GM18520 (cell line): ENCODE data around the gene COL13A1.

Experiments
- ATAC-seq: cut with Tn5 transposase; IDR thresholded peaks from one replicate; pipeline ENCODE4 v1.9.1; 2021; ENCODE audit not compliant: unreplicated experiment

COL13A1 gene

GRCh38 chr10:69902835-69903535 lies 101.3 kb downstream of the COL13A1 start:
- ATAC-seq: no peak

- no peak for ATAC-seq
Measured at GRCh38 chr10:69904533-69904932, 102.8 kb downstream of the COL13A1 start.

- ATAC-seq: no peak
Measured at GRCh38 chr10:69906425-69906824, 104.7 kb downstream of the COL13A1 start.

GRCh38 chr10:69907517-69907916 lies 105.8 kb downstream of the COL13A1 start:
- ATAC-seq: no peak

- no peak for ATAC-seq
Measured at GRCh38 chr10:69908124-69908523, 106.4 kb downstream of the COL13A1 start.

GRCh38 chr10:69910561-69910960 lies 108.9 kb downstream of the COL13A1 start:
- ATAC-seq: no peak

- ATAC-seq: no peak
Measured at GRCh38 chr10:69911613-69912528, 110.2 kb downstream of the COL13A1 start.

- ATAC-seq: no peak
Measured at GRCh38 chr10:69912589-69912988, 110.9 kb downstream of the COL13A1 start.

GRCh38 chr10:69913606-69914382 lies 112.1 kb downstream of the COL13A1 start:
- no peak for ATAC-seq

- ATAC-seq: no peak
Measured at GRCh38 chr10:69914398-69915214, 112.9 kb downstream of the COL13A1 start.

- ATAC-seq: no peak
Measured at GRCh38 chr10:69915215-69915560, 113.5 kb downstream of the COL13A1 start.

- no peak for ATAC-seq
Measured at GRCh38 chr10:69916118-69916517, 114.4 kb downstream of the COL13A1 start.

- no peak for ATAC-seq
Measured at GRCh38 chr10:69918036-69918435, 116.3 kb downstream of the COL13A1 start.

GRCh38 chr10:69919250-69919649 lies 117.5 kb downstream of the COL13A1 start:
- no peak for ATAC-seq

- no peak for ATAC-seq
Measured at GRCh38 chr10:69925111-69925510, 123.4 kb downstream of the COL13A1 start.

GRCh38 chr10:69928339-69928738 lies 126.6 kb downstream of the COL13A1 start:
- ATAC-seq: no peak

GRCh38 chr10:69929575-69929974 lies 127.9 kb downstream of the COL13A1 start:
- no peak for ATAC-seq

- no peak for ATAC-seq
Measured at GRCh38 chr10:69934768-69935167, 133.1 kb downstream of the COL13A1 start.

- ATAC-seq: no peak
Measured at GRCh38 chr10:69936091-69936490, 134.4 kb downstream of the COL13A1 start.

GRCh38 chr10:69938541-69938991 lies 136.9 kb downstream of the COL13A1 start:
- no peak for ATAC-seq

- ATAC-seq: no peak
Measured at GRCh38 chr10:69939061-69939460, 137.4 kb downstream of the COL13A1 start.
